ENCODE results near the gene ZNF764. TPM values are rescaled to one million over a fixed set of nuclear protein-coding genes. Genes with fewer than 3 reads are reported as not detected.

The ZNF764 gene
- total and polyA plus RNA-seq, 9 of the 15 experiments (the other 6 are each of a cell fraction or from before 2014, with no cell fraction given): 0.69 to 10.1 (median 4.1) TPM

DNA sequence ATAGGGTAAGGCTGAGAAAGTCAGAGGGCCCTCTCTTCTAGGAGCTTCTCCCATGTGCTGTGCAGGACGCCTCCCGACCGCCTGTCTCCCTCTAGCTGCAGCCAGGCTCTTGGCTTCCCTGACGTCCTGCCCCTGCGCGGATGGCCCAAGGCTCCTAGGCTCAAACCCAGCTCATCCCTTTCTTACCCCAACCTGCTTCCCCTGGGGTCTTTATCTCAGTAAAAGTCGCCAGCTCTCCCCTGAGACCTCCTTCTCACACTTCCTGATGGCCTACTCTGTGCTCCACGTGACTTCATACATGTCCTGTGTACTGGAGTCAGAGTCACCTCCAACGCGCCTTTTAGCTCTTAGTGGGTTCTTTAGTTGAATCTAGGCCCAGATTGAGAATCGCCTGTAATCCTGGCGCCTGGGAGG, 22.4 kb downstream of the ZNF764 start (continued):
- TF ChIP-seq GATA2 (CRISPR knock-in tag; IDR thresholded peaks at IDR 0.05): no peak
- no peak for TF ChIP-seq ARNT (IDR thresholded peaks at IDR 0.05)
- peak; percentile 48 for TF ChIP-seq CXXC5 (CRISPR knock-in tag; IDR thresholded peaks at IDR 0.05)
- TF ChIP-seq ARID1B (IDR thresholded peaks at IDR 0.05): no peak
- no peak for TF ChIP-seq ZNF668 (CRISPR knock-in tag; IDR thresholded peaks at IDR 0.05)
- TF ChIP-seq TEAD4 (IDR thresholded peaks at IDR 0.05; ENCODE audit: low read length): 0 out of 2 replicates have a peak, but pooled peaks have one; percentile 6
- TF ChIP-seq TEAD4 (CRISPR knock-in tag; IDR thresholded peaks at IDR 0.05; ENCODE audit: borderline replicate concordance): no peak
- peak; percentile 62 for TF ChIP-seq RBBP5 (IDR thresholded peaks at IDR 0.05; ENCODE audit: borderline replicate concordance, insufficient read depth, low read length, poor library complexity, severe bottlenecking)
- TF ChIP-seq BACH1 (tag; IDR thresholded peaks at IDR 0.05): no peak
- 0 out of 2 replicates have a peak, but pooled peaks have one; percentile 52 for TF ChIP-seq JUN (IDR thresholded peaks at IDR 0.05; ENCODE audit: borderline replicate concordance, low read depth, low read length)
- TF ChIP-seq JUN (CRISPR knock-in tag; IDR thresholded peaks at IDR 0.05; ENCODE audit: borderline replicate concordance): no peak
- TF ChIP-seq, protein P1, sequence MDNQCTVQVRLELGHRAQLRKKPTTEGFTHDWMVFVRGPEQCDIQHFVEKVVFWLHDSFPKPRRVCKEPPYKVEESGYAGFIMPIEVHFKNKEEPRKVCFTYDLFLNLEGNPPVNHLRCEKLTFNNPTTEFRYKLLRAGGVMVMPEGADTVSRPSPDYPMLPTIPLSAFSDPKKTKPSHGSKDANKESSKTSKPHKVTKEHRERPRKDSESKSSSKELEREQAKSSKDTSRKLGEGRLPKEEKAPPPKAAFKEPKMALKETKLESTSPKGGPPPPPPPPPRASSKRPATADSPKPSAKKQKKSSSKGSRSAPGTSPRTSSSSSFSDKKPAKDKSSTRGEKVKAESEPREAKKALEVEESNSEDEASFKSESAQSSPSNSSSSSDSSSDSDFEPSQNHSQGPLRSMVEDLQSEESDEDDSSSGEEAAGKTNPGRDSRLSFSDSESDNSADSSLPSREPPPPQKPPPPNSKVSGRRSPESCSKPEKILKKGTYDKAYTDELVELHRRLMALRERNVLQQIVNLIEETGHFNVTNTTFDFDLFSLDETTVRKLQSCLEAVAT (IDR thresholded peaks at IDR 0.05): peak in 1 of 2 experiments; percentile 61; a peak in 2 of 4 replicates
- TF ChIP-seq SMAD2 (IDR thresholded peaks at IDR 0.05; ENCODE audit: low read depth, low read length): no peak
- peak in 1 of 2 experiments; percentile 49; a peak in 1 of 4 replicates for TF ChIP-seq SIN3A (IDR thresholded peaks at IDR 0.05; ENCODE audit: borderline replicate concordance in 2 of 2, control insufficient read depth in 1 of 2, low read depth in 2 of 2, low read length in 2 of 2)
- TF ChIP-seq PTBP1 (IDR thresholded peaks at IDR 0.05; ENCODE audit: low read depth, low read length): no peak
- no peak for TF ChIP-seq ZNF436 (CRISPR knock-in tag; IDR thresholded peaks at IDR 0.05)
- no peak for TF ChIP-seq CBX1 (IDR thresholded peaks at IDR 0.05; ENCODE audit: low read depth)
- no peak for TF ChIP-seq ZNF212 (CRISPR knock-in tag; IDR thresholded peaks at IDR 0.05)
- TF ChIP-seq SUPT5H (IDR thresholded peaks at IDR 0.05): 0 out of 2 replicates have a peak, but pooled peaks have one; percentile 17
- no peak for TF ChIP-seq CBX8 (IDR thresholded peaks at IDR 0.05; ENCODE audit: borderline replicate concordance, extremely low read depth, low read depth, low read length, poor library complexity, severe bottlenecking)
- no peak for TF ChIP-seq IRF1 (CRISPR knock-in tag; IDR thresholded peaks at IDR 0.05; ENCODE audit: borderline replicate concordance)
- TF ChIP-seq, protein P2, sequence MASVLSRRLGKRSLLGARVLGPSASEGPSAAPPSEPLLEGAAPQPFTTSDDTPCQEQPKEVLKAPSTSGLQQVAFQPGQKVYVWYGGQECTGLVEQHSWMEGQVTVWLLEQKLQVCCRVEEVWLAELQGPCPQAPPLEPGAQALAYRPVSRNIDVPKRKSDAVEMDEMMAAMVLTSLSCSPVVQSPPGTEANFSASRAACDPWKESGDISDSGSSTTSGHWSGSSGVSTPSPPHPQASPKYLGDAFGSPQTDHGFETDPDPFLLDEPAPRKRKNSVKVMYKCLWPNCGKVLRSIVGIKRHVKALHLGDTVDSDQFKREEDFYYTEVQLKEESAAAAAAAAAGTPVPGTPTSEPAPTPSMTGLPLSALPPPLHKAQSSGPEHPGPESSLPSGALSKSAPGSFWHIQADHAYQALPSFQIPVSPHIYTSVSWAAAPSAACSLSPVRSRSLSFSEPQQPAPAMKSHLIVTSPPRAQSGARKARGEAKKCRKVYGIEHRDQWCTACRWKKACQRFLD (CRISPR knock-in tag; IDR thresholded peaks at IDR 0.05): 0 out of 2 replicates have a peak, but pooled peaks have one; percentile 18
- 0 out of 2 replicates have a peak, but pooled peaks have one; percentile 30 for TF ChIP-seq MXI1 (IDR thresholded peaks at IDR 0.05; ENCODE audit: low read depth, low read length)
- peak; percentile 24; the same call in 1 of the 2 replicates for TF ChIP-seq MYNN (IDR thresholded peaks at IDR 0.05)
- no peak for TF ChIP-seq MYNN (CRISPR knock-in tag; IDR thresholded peaks at IDR 0.05)

Measured in K562 (cell line).